ENCODE results near the gene FBXL20.

Gene FBXL20

GRCh38 chr17:39357488-39357887 lies 43.9 kb downstream of the FBXL20 start:
- TF ChIP-seq CTCF (conservative IDR thresholded peaks at IDR 0.05; ENCODE audit: low read depth, low read length), result no peak
- Histone ChIP-seq H2AFZ (ENCODE audit: low read depth) (no peak overlapping the region), H3K4me3 (IDR thresholded peaks at IDR 0.05; ENCODE audit: insufficient read depth, low read depth, low read length) (no peak overlapping the region), H3K36me3 (ENCODE audit: insufficient read depth) (no peaks in the 10 kb centered on the region), H3K79me2 (ENCODE audit: insufficient read depth, low read depth) (no peaks in the 10 kb centered on the region), H3K27me3 (ENCODE audit: insufficient read depth, low read depth) (no peaks in the 10 kb centered on the region), H3K9ac (no peak overlapping the region), H3K27ac (no peak overlapping the region), H3K4me1 (ENCODE audit: low read depth, poor library complexity, severe bottlenecking) (peaks cover 57% of the 10 kb centered on the region), H4K20me1 (ENCODE audit: insufficient read depth) (no peaks in the 10 kb centered on the region), H3K4me2 (no peak overlapping the region)

- no peak for TF ChIP-seq CTCF (conservative IDR thresholded peaks at IDR 0.05; ENCODE audit: low read depth, low read length)
- Histone ChIP-seq H3K27ac (peak overlapping the region; percentile 48), H3K27me3 (ENCODE audit: insufficient read depth, low read depth) (no peaks in the 10 kb centered on the region), H3K36me3 (ENCODE audit: insufficient read depth) (no peaks in the 10 kb centered on the region), H3K9ac (no peak overlapping the region), H2AFZ (ENCODE audit: low read depth) (0 out of 2 replicates have a peak overlapping the region, but pooled peaks have one; percentile 36), H3K4me1 (ENCODE audit: low read depth, poor library complexity, severe bottlenecking) (peaks cover 60% of the 10 kb centered on the region), H3K4me3 (IDR thresholded peaks at IDR 0.05; ENCODE audit: insufficient read depth, low read depth, low read length) (no peak overlapping the region), H4K20me1 (ENCODE audit: insufficient read depth) (no peaks in the 10 kb centered on the region), H3K4me2 (peak overlapping the region; percentile 64), H3K79me2 (ENCODE audit: insufficient read depth, low read depth) (no peaks in the 10 kb centered on the region)
Observed at GRCh38 chr17:39352986-39353385, 48.4 kb downstream of the FBXL20 start.

GRCh38 chr17:39352511-39352910 lies 48.9 kb downstream of the FBXL20 start:
- H3K27ac ChIP-seq, result peak overlapping the region; percentile 48; the same call in 1 of the 2 replicates
- no peaks in the 10 kb centered on the region for H3K27me3 ChIP-seq (ENCODE audit: insufficient read depth, low read depth)
- H3K4me2 ChIP-seq, result peak overlapping the region; percentile 64
- TF ChIP-seq CTCF (conservative IDR thresholded peaks at IDR 0.05; ENCODE audit: low read depth, low read length), result 0 out of 2 replicates have a peak, but pooled peaks have one; percentile 23
- H3K79me2 ChIP-seq (ENCODE audit: insufficient read depth, low read depth), result no peaks in the 10 kb centered on the region
- H4K20me1 ChIP-seq (ENCODE audit: insufficient read depth), result no peaks in the 10 kb centered on the region
- H3K36me3 ChIP-seq (ENCODE audit: insufficient read depth), result no peaks in the 10 kb centered on the region
- H3K4me3 ChIP-seq (IDR thresholded peaks at IDR 0.05; ENCODE audit: insufficient read depth, low read depth, low read length), result no peak overlapping the region
- H2AFZ ChIP-seq (ENCODE audit: low read depth), result 0 out of 2 replicates have a peak overlapping the region, but pooled peaks have one; percentile 36
- H3K4me1 ChIP-seq (ENCODE audit: low read depth, poor library complexity, severe bottlenecking), result peaks cover 60% of the 10 kb centered on the region
- H3K9ac ChIP-seq, result no peak overlapping the region

GRCh38 chr17:39351508-39351907 lies 49.9 kb downstream of the FBXL20 start:
- H3K4me3 ChIP-seq (IDR thresholded peaks at IDR 0.05; ENCODE audit: insufficient read depth, low read depth, low read length), result no peak overlapping the region

More at GRCh38 chr17:39351508-39351907, 49.9 kb downstream of the FBXL20 start:
- no peak overlapping the region for H2AFZ ChIP-seq (ENCODE audit: low read depth)
- peaks cover 60% of the 10 kb centered on the region for H3K4me1 ChIP-seq (ENCODE audit: low read depth, poor library complexity, severe bottlenecking)
- no peaks in the 10 kb centered on the region for H3K79me2 ChIP-seq (ENCODE audit: insufficient read depth, low read depth)
- H3K27me3 ChIP-seq (ENCODE audit: insufficient read depth, low read depth), result no peaks in the 10 kb centered on the region
- no peaks in the 10 kb centered on the region for H4K20me1 ChIP-seq (ENCODE audit: insufficient read depth)
- H3K9ac ChIP-seq, result no peak overlapping the region
- TF ChIP-seq CTCF (conservative IDR thresholded peaks at IDR 0.05; ENCODE audit: low read depth, low read length), result no peak
- H3K4me2 ChIP-seq, result no peak overlapping the region; the same call in 1 of the 2 replicates
- no peaks in the 10 kb centered on the region for H3K36me3 ChIP-seq (ENCODE audit: insufficient read depth)
- no peak overlapping the region for H3K27ac ChIP-seq
